ENCODE data around the gene ZCRB1. TPM values are rescaled to one million over a fixed set of nuclear protein-coding genes. Genes with fewer than 3 reads are reported as not detected.

ZCRB1 gene
- total RNA-seq, 1 donor from 2014 or later = 59.4 TPM

DNA sequence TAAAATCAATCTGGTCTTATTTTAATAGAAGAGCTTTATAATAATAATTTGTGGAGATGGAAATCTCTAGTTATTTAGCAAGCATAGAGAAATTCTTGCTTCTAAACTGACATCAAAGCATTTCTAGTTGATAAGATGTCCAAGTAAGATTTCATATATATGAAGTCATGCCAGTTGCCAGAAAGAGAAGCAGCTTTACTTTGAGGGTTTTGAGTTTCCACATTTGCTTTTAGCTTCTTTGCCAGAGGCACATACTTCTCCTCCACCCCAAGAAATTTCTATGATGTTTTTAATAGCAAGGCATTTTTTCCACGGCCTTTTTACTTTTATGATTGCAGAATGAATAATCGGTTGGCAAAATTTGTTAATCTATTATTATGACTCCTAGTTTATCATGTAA lies 63.6 kb downstream of the ZCRB1 start:
- Mint-ChIP-seq H3K27ac (ENCODE audit: unreplicated experiment) (no peak overlapping the region), H3K4me3 (no peak overlapping the region), H3K27me3 (ENCODE audit: low read depth) (no peaks in the 10 kb centered on the region), H3K4me1 (no peaks in the 10 kb centered on the region), H3K9me3 (no peaks in the 10 kb centered on the region), H3K36me3 (ENCODE audit: low read depth) (no peaks in the 10 kb centered on the region)
- no peak for TF ChIP-seq CTCF (conservative IDR thresholded peaks at IDR 0.05)
- DNase-seq (ENCODE audit: low read depth, low spot score) = no peak

Small RNAs within 50 kb of the gene (microRNA-seq; reads per million reads assigned to microRNA genes)
- gene MIR7851 = 5.9 reads per million, percentile 3 among the genes with 10 or more reads in this experiment

Other genes with a start within 250 kb of the ZCRB1 start
- 17.8 and 18.4 TPM in 2 replicates for gene GXYLT1, start 181.2 kb downstream of the ZCRB1 start, total RNA-seq
- gene YAF2, start 87.8 kb downstream of the ZCRB1 start, total RNA-seq = 27.4 and 33.6 TPM in 2 replicates
- gene PPHLN1, start 73 bp upstream of the ZCRB1 start, total RNA-seq = 57.9 and 66.0 TPM in 2 replicates

All from neural crest cell (in vitro differentiated cells).